ENCODE measurements around the gene MBD6.

MBD6 gene

GRCh38 chr12:57483466-57483865 is 39.2 kb upstream of the MBD6 start:
- DNase-seq (ENCODE audit: low read depth), result peak; percentile 84
- no peak overlapping the region for H3K4me3 ChIP-seq (ENCODE audit: low read length)
- no peak for TF ChIP-seq CTCF (conservative IDR thresholded peaks at IDR 0.05; ENCODE audit: low read length)

GRCh38 chr12:57485695-57486094 is 36.9 kb upstream of the MBD6 start:
- H3K4me3 ChIP-seq (ENCODE audit: low read length), result no peak overlapping the region
- TF ChIP-seq CTCF (conservative IDR thresholded peaks at IDR 0.05; ENCODE audit: low read length), result no peak
- DNase-seq (ENCODE audit: low read depth), result no peak

GRCh38 chr12:57487055-57487596 is 35.5 kb upstream of the MBD6 start:
- TF ChIP-seq CTCF (conservative IDR thresholded peaks at IDR 0.05; ENCODE audit: low read length), result no peak
- no peak overlapping the region for H3K4me3 ChIP-seq (ENCODE audit: low read length)
- no peak for DNase-seq (ENCODE audit: low read depth)

- TF ChIP-seq CTCF (conservative IDR thresholded peaks at IDR 0.05; ENCODE audit: low read length), result no peak
- peak within 1 kb of the TSS; percentile 67 for H3K4me3 ChIP-seq (ENCODE audit: low read length)
- DNase-seq (ENCODE audit: low read depth), result peak; percentile 96
These were observed 34.8 kb upstream of the MBD6 start, which contains the start of gene MARS1 for GRCh38 chr12:57487597-57488401. MARS1 (plus strand) TSS chr12:57488068; CDS start chr12:57488091, 23 bp downstream.

- no peak for DNase-seq (ENCODE audit: low read depth)
- H3K4me3 ChIP-seq (ENCODE audit: low read length), result peak overlapping the region; percentile 67
- no peak for TF ChIP-seq CTCF (conservative IDR thresholded peaks at IDR 0.05; ENCODE audit: low read length)
These were observed 34.0 kb upstream of the MBD6 start for GRCh38 chr12:57488402-57489156.

GRCh38 chr12:57489157-57489641 is 33.4 kb upstream of the MBD6 start:
- TF ChIP-seq CTCF (conservative IDR thresholded peaks at IDR 0.05; ENCODE audit: low read length), result no peak
- DNase-seq (ENCODE audit: low read depth), result peak; percentile 26
- peak overlapping the region; percentile 67 for H3K4me3 ChIP-seq (ENCODE audit: low read length)
